ENCODE measurements around the gene CASP6. TPM values are rescaled to one million over a fixed set of nuclear protein-coding genes. Genes with fewer than 3 reads are reported as not detected.
A peak's percentile ranks its signal among the peaks of the same experiment; 100 is the strongest.
"Not testable (repeated sequence)": the region's sequence is repeated elsewhere in the genome, so short reads cannot be mapped to it uniquely, and the experiment has no call there.

CASP6 gene
- total RNA-seq, 2 experiments from 2014 or later = 30.5 to 32.4 TPM

DNA sequence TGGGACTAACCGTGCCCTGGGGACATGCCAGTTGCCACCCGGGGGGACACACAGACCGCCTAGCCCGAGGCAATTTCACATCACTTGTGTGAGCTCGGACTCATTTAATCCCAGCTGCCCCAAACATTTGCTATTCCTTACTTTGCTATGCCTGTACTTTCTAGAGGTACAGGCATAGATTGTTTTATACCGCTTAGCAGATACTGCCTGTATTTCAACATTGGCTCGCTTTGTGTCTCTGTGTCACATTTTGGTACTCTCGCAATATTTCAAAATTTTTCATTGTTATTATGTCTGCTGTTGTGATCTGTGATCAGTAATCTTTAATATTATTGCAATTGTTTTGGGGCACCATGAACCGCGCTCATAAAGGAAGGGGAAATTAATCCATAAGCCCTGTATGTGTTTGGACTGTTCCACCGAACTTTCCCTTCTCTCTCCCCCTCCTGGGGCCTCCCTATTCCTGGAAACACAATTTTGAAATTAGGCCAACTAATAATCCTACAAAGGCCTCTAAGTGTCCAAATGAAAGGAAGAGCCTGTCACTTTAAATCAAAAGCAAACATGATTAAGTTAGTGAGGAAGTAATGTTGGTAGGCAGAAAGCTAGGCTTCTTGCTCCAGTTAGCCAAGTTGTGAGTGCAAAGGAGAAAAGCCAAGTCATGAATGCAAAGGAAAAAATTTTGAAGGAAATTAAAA lies 568 bp upstream of the CASP6 start:
- no peak for DNase-seq
- POLR2A ChIA-PET = interaction anchor here (1.0 to 4.9 kb wide), 10 partner anchors 10 to 270 kb away, joined by 3 to 39 read pairs (median 5); partner anchors contain the start of genes GAR1, MCUB, PLA2G12A and SEC24B
- Mint-ChIP-seq H3K36me3 (ENCODE audit: low read depth) (peaks cover 29% of the 10 kb centered on the region), H3K4me1 (peaks cover 32% of the 10 kb centered on the region), H3K4me3 (peak overlapping the region; percentile 93), H3K27me3 (no peaks in the 10 kb centered on the region), H3K27ac (peak overlapping the region; percentile 2), H3K9me3 (no peaks in the 10 kb centered on the region)
- CTCF ChIA-PET = interaction anchor here (0.8 to 6.2 kb wide), 10 partner anchors 13 to 272 kb away, joined by 4 to 33 read pairs (median 6); partner anchors contain the start of genes PLA2G12A and SEC24B

DNA sequence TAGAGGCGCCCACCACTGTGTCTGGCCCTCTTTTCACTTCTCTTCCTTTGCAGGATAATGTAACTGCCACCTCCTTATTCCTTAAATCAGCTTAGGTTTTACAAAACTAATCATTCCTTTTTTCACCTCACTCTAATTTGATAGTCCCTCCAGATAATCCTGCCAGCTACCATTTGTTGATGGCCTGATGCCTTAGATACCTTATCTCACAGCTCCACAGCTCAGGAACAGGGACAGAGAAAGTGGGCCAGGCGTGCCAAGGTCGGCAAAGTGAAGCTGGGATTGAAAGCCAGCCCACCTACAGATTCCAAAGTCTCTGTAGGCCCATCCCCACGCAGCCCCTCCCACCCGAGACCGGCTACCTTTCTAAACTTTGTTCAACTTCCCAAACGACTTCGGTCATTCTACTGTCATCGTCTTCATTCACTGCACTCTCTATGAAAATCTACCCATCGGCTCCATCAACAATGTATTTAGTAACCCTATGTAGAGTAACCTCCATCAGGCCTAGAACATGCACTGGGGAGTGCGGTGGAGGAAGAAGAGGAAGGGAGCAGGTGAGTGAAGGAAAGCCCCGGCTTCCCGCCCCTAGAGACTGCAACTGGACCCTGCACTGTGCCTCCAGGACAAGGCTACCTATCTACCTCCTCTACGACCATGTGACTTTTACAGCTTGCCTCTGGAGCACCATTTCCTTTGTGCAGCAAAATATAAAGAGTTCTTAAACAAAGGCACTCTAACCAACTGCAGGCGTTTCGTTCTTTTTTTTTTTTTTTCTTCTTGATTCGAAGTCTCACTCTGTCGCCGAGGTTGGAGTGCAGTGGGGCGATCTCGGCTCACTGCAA lies 1.5 kb downstream of the CASP6 start:
- POLR2A ChIA-PET = interaction anchor here (0.5 to 4.9 kb wide), 13 partner anchors 10 to 355 kb away, joined by 3 to 39 read pairs (median 5); partner anchors contain the start of genes GAR1, MCUB, RRH and SEC24B
- peaks cover 41% of the 10 kb centered on the region for H3K36me3 Mint-ChIP-seq (ENCODE audit: low read depth)
- peak overlapping the region; percentile 93 for H3K4me3 Mint-ChIP-seq
- CTCF ChIA-PET = interaction anchor here (0.7 to 6.2 kb wide), 13 partner anchors 9 to 280 kb away, joined by 3 to 33 read pairs (median 4); partner anchors contain the start of genes MCUB, PLA2G12A and SEC24B
- H3K27ac Mint-ChIP-seq = peak overlapping the region; percentile 87
- DNase-seq = no peak
- no peaks in the 10 kb centered on the region for H3K9me3 Mint-ChIP-seq
- peaks cover 38% of the 10 kb centered on the region for H3K4me1 Mint-ChIP-seq
- no peaks in the 10 kb centered on the region for H3K27me3 Mint-ChIP-seq

DNA sequence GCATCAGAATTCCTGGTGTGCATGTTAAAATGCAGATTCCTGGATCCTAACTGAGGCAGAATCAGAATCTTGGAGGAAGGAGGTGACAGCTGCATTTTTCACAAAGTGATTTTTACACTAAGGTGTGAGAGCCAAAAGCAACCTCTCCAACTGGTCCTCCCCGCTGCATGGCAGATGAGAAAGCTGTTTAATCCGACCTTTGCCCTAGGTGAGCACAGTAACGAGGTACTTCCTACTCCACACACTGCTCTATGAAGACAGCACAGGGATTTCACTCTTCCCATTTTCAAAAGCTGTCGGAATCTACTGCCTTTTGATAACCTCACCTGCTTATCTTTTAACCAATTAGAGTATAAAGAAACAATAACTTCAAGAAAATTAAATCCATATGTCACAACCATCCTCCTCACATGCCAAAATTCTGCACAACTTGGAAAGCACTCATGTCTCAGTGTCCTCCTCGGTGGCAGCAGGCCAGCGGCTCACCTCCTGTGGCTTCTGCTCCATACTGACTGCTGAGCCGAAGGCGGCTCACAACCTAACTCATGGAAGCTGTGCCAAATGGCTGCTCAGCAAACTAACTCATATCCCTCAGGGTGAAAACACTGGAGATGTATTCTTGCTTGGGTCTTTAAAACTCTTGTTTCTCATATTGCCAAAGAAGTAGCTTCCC lies 3.6 kb downstream of the CASP6 start:
- ChIA-PET CTCF (interaction anchor here (0.5 to 6.2 kb wide), 7 partner anchors 8 to 418 kb away, joined by 3 to 33 read pairs (median 4); partner anchors contain the start of genes MCUB and SEC24B), POLR2A (interaction anchor here (0.7 to 4.9 kb wide), 5 partner anchors 8 to 649 kb away, joined by 3 to 39 read pairs (median 8); partner anchors contain the start of gene MCUB)
- Mint-ChIP-seq H3K36me3 (ENCODE audit: low read depth) (peaks cover 50% of the 10 kb centered on the region), H3K9me3 (no peaks in the 10 kb centered on the region), H3K4me3 (no peak overlapping the region), H3K27me3 (no peaks in the 10 kb centered on the region), H3K27ac (no peak overlapping the region), H3K4me1 (peaks cover 38% of the 10 kb centered on the region)
- DNase-seq = no peak

DNA sequence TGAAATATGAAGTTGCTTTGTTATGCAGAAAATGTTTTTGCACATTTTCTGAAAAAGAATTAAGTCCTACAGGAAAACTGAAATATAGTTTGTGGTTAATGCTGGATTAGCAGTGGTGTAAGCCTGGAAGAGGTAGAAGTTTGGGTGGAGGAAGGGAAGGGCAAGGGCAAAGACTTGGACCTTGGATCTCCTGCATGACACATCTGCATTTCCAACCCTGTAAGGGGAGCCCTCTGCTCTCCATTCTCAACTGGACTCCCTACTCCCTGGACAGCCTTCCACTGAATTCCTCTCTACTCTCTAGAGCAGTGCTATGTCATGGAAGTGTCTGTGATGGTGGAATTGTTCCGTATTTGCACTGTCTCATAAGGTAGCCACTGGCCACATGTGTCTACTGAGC lies 4.6 kb downstream of the CASP6 start:
- Mint-ChIP-seq H3K27me3 (no peaks in the 10 kb centered on the region), H3K9me3 (no peaks in the 10 kb centered on the region), H3K36me3 (ENCODE audit: low read depth) (peaks cover 59% of the 10 kb centered on the region), H3K4me3 (no peak overlapping the region), H3K27ac (no peak overlapping the region), H3K4me1 (peaks cover 36% of the 10 kb centered on the region)
- CTCF ChIA-PET = interaction anchor here (1.0 kb wide), 1 partner anchor 266 kb away, joined by 3 read pairs; no protein-coding TSS in a partner anchor
- DNase-seq = no peak
- POLR2A ChIA-PET = interaction anchor here (0.8 kb wide), 1 partner anchor 8 kb away, joined by 3 read pairs; no protein-coding TSS in a partner anchor

DNA sequence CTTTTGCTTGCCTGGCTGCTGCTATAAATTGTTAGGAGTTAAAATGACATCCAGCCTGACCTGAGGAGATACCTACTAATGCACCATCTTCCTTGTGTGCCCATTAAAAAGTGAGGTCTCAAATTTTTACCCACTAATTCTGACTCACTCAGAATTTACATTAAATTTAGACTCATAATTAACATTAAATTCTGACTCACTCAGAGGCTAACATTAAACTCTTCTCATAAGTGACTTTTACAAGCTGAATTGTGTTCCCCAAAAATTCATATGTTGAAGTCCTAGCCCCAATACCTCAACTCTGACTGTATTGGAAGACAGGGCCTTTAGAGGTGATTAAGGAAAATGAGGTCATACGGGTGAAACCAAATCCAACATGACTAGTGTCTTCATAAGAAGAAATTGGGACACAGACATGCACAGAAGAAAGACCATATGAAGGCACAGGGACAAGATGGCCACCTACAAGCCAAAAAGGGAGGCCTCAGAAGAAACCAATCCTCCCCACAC lies 11.8 kb downstream of the CASP6 start:
- Mint-ChIP-seq H3K4me3 (no peak overlapping the region), H3K27ac (peak overlapping the region; percentile 64), H3K36me3 (ENCODE audit: low read depth) (peaks cover 68% of the 10 kb centered on the region), H3K9me3 (no peaks in the 10 kb centered on the region), H3K27me3 (no peaks in the 10 kb centered on the region), H3K4me1 (peaks cover 35% of the 10 kb centered on the region)
- no peak for DNase-seq
- ChIA-PET CTCF (interaction anchor here (0.7 to 2.1 kb wide), 3 partner anchors 9 to 258 kb away, joined by 3 to 12 read pairs (median 6); partner anchors contain the start of genes CASP6 and SEC24B), POLR2A (interaction anchor here (1.0 to 2.9 kb wide), 6 partner anchors 10 to 132 kb away, joined by 3 to 33 read pairs (median 6); partner anchors contain the start of genes CASP6 and MCUB)

DNA sequence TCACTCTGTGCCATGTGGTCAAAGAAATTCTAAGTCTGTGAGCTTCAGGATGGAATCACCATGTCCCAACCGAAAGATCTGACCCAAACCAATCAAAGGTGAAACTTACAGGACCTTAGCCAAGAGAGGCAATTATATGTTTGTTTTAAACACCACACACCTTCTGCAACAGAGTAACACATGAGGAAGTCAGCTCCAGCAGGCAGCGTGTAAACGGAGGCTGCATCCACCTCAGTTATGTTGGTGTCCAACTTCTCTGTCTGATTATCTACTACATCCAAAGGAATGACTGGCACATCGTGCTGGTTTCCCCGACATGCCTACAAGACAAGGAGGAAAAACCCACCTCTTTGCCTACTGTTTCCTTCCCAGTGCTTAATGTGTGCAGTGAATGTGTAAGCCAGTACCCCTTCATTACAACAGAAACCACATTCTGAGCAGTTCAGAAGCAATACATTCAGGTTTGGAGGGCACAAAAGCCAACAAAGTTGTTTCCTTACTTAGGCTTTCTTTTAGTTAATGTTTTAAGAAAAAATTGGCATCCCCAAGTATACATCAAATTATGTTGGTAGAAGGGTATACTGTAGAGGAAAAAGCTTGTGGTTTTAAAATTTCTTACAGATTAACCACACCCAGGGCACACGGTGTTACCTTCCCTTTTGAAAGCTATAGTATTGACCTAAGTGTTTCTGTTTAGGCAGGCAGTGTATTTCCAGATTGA lies 12.4 kb downstream of the CASP6 start:
- Mint-ChIP-seq H3K27me3 (no peaks in the 10 kb centered on the region), H3K9me3 (no peaks in the 10 kb centered on the region), H3K4me1 (peaks cover 35% of the 10 kb centered on the region), H3K36me3 (ENCODE audit: low read depth) (peaks cover 68% of the 10 kb centered on the region), H3K4me3 (no peak overlapping the region), H3K27ac (peak overlapping the region; percentile 64)
- POLR2A ChIA-PET = interaction anchor here (0.8 to 2.9 kb wide), 7 partner anchors 8 to 131 kb away, joined by 3 to 33 read pairs (median 5); partner anchors contain the start of genes CASP6 and MCUB
- CTCF ChIA-PET = interaction anchor here (0.7 to 2.1 kb wide), 5 partner anchors 9 to 258 kb away, joined by 3 to 12 read pairs (median 3); partner anchors contain the start of genes CASP6 and SEC24B
- DNase-seq = no peak

DNA sequence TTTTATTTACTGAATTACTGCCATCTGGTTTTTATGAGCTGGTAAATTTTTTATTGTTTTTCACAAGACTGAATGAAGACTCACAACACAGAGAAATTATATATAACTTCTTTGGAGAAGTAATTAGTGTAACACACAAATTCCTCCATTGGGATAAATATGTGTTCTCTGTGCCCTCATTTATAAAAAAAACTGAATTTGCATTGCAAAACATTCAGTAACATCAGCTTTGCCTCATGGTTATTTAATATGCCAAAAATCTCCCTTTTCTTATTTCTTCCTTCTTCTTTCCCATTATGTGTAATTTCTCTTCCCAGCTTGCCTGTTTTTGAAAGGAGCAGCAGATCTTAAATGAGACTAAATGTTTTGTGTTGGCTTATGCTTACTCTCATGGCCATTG lies 18.5 kb downstream of the CASP6 start:
- Mint-ChIP-seq H3K27me3 (no peaks in the 10 kb centered on the region), H3K27ac (peak overlapping the region; percentile 27), H3K36me3 (ENCODE audit: low read depth) (peaks cover 72% of the 10 kb centered on the region), H3K9me3 (no peaks in the 10 kb centered on the region), H3K4me1 (peaks cover 37% of the 10 kb centered on the region), H3K4me3 (no peak overlapping the region)
- DNase-seq = no peak
- POLR2A ChIA-PET = interaction anchor here (4.0 kb wide), 1 partner anchor 124 kb away, joined by 14 read pairs; the partner anchor contains the start of gene MCUB
- CTCF ChIA-PET = interaction anchor here (1.2 kb wide), 1 partner anchor 251 kb away, joined by 7 read pairs; the partner anchor contains the start of gene SEC24B

DNA sequence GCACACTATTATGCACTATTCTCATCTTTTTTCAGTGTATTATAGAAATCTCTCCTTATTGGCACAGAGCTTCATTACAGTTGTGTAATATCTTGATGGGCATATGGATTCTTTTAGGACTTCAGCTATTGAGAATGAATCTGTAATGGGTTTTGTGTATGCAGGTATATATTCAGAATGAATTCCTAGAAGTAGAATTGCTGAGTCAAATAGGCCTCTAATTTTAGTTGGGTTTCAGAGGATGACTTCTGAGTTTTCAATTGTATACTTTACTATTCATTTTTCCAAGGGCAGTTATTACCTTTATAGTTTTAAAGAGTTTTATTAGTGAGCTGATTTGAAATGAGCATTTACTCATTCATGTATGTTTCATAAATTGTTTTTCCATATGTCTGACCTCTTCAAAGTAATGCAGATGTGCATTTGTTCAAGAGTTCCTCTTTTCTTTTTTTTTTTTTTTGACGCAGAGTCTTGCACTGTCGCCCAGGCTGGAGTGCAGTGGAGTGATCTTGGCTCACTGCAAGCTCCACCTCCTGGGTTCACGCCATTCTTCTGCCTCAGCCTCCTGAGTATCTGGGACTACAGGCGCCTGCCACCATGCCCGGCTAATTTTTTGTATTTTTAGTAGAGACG lies 19.5 kb downstream of the CASP6 start:
- H3K4me1 Mint-ChIP-seq = peaks cover 37% of the 10 kb centered on the region
- ChIA-PET CTCF (interaction anchor here (1.2 kb wide), 1 partner anchor 250 kb away, joined by 7 read pairs; the partner anchor contains the start of gene SEC24B), POLR2A (interaction anchor here (4.0 kb wide), 1 partner anchor 123 kb away, joined by 14 read pairs; the partner anchor contains the start of gene MCUB)
- H3K27ac Mint-ChIP-seq = no peak overlapping the region
- no peak overlapping the region for H3K4me3 Mint-ChIP-seq
- peaks cover 72% of the 10 kb centered on the region for H3K36me3 Mint-ChIP-seq (ENCODE audit: low read depth)
- no peaks in the 10 kb centered on the region for H3K27me3 Mint-ChIP-seq
- no peaks in the 10 kb centered on the region for H3K9me3 Mint-ChIP-seq
- no peak for DNase-seq

DNA sequence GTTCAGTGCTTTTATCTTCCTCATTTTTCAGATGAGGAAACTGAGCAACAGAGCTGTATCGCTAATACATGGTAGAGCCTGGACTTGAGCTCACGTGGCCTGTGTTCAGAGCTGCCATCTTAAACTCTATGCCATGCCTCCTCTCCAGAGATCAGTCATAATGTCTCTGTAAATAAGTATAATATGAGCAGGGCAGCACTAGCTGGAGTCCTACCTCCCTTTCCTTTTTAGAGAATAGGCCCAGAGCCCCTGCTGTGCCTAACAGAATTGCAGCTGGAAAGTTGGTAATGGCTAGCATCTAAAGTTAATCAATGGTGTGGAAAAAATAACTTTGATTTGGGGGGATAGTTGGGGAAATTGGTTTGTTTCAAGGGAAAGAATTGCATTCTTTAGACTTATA lies 20.4 kb downstream of the CASP6 start:
- no peak for DNase-seq
- H3K36me3 Mint-ChIP-seq (ENCODE audit: low read depth) = peaks cover 69% of the 10 kb centered on the region
- ChIA-PET CTCF (no interaction called here), POLR2A (interaction anchor here (1.3 to 4.0 kb wide), 2 partner anchors 34 to 122 kb away, joined by 4 to 14 read pairs; partner anchors contain the start of gene MCUB)
- no peak overlapping the region for H3K4me3 Mint-ChIP-seq
- peak overlapping the region; percentile 15 for H3K27ac Mint-ChIP-seq
- H3K9me3 Mint-ChIP-seq = no peaks in the 10 kb centered on the region
- H3K4me1 Mint-ChIP-seq = peaks cover 37% of the 10 kb centered on the region
- H3K27me3 Mint-ChIP-seq = no peaks in the 10 kb centered on the region

DNA sequence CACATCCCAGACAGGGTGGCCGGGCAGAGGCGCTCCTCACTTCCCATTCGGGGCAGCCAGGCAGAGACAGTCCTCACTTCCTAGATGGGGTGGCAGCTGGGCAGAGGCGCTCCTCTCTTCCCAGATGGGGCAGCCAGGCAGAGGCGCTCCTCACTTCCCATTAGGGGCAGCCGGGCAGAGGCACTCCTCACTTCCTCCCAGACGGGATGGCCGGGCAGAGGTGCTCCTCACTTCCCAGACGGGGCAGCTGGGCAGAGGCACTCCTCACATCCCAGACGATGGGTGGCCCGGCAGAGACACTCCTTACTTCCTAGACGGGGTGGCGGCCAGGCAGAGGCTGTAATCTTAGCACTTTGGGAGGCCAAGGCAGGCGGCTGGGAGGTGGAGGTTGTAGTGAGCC lies 24.3 kb downstream of the CASP6 start:
- H3K4me1 Mint-ChIP-seq = peaks cover 27% of the 10 kb centered on the region
- CTCF ChIA-PET, H3K9me3 Mint-ChIP-seq, POLR2A ChIA-PET, H3K27ac Mint-ChIP-seq, H3K27me3 Mint-ChIP-seq, DNase-seq, H3K4me3 Mint-ChIP-seq: not testable (repeated sequence)
- H3K36me3 Mint-ChIP-seq (ENCODE audit: low read depth) = peaks cover 52% of the 10 kb centered on the region

DNA sequence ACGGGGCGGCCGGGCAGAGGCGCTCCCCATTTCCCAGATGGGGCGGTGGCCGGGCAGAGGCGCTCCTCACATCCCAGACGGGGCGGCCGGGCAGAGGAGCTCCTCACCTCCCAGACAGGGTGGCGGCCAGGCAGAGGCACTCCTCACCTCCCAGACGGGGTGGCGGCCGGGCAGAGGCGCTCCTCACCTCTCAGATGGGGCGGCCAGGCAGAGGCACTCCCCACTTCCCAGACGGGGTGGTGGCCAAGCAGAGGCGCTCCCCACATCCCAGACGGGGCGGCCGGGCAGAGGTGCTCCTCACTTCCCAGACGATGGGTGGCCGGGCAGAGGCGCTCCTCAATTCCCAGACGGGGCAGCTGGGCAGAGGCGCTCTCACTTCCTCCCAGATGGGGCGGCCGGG lies 24.8 kb downstream of the CASP6 start:
- Mint-ChIP-seq H3K36me3 (ENCODE audit: low read depth) (peaks cover 52% of the 10 kb centered on the region), H3K4me1 (peaks cover 22% of the 10 kb centered on the region)
- H3K27me3 Mint-ChIP-seq, DNase-seq, H3K27ac Mint-ChIP-seq, H3K9me3 Mint-ChIP-seq, H3K4me3 Mint-ChIP-seq, CTCF ChIA-PET, POLR2A ChIA-PET: not testable (repeated sequence)

Data from activated CD4-positive, alpha-beta memory T cell treated with anti-CD3 and anti-CD28 coated beads, Interleukin-2, amount 10 ng/mL, durations not matched to agents 7 days and 5 days (primary cell).